GM18951 (cell line): ENCODE data around the gene ULBP2.
"Not testable (repeated sequence)": the region's sequence is repeated elsewhere in the genome, so short reads cannot be mapped to it uniquely, and the experiment has no call there.

Experiments used
- POLR2A ChIP-seq: IDR thresholded peaks from 4 replicates; pipeline ENCODE4 v1.6.1; 2011; ENCODE audit warnings: mild to moderate bottlenecking; ENCODE audit not compliant: insufficient read length, insufficient read depth; ENCODE audit errors: extremely low read depth
- in situ Hi-C: fragments of 300-500 bp; cut with MboI; formaldehyde crosslinking; loops from one replicate; pipeline ENCODE4 v1.12.0; 2022; ENCODE audit warnings: low sequenced_read_pairs, mixed read lengths, inconsistent platforms; ENCODE audit not compliant: unreplicated experiment

ULBP2 gene

DNA sequence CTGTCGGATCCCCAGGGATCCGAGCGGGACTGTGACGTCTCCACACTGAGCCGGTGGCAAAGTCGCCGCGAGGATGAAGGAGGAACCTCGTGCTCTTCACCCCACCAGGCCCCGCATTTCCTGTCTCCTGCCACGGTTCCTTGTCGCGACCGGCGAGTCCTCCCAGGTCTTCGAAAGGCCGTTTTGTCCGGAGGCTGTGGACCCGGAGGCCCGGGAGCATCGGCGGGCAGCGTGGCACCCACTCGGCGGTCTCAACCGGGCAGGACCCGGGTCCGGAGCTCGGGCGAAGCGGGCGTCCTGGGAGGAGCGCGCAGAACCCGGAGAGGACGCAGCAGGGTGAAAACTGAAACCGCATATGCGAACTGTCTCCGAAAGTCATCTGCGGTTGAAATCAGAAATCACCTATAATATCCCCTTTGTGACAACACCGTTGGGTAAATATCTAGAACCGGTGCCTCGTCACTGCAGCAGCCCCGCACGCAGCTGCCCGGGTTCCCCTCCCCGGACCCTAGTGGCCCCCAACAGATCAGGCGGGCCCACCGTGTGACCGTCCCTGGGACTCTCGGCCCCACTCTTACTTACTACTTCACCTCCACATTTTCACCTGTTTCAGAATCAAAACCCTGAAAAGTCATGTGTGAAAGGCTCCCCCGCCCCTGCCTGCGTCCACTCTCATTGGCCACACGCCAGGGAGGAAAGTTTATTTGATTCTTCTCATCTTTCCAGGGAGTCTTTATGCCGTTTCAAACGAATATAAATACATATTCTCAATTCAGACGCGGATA, 3.1 kb upstream of the ULBP2 start:
- no peak for TF ChIP-seq POLR2A
- in situ Hi-C loops, result loop anchor here (5.0 kb wide), 1 partner anchor 79 kb away; no protein-coding TSS in a partner anchor

- no peak for TF ChIP-seq POLR2A
- in situ Hi-C loops, result loop anchor here (5.0 kb wide), 1 partner anchor 78 kb away; no protein-coding TSS in a partner anchor
These were observed 2.5 kb upstream of the ULBP2 start for GRCh38 chr6:149939356-149939648.

DNA sequence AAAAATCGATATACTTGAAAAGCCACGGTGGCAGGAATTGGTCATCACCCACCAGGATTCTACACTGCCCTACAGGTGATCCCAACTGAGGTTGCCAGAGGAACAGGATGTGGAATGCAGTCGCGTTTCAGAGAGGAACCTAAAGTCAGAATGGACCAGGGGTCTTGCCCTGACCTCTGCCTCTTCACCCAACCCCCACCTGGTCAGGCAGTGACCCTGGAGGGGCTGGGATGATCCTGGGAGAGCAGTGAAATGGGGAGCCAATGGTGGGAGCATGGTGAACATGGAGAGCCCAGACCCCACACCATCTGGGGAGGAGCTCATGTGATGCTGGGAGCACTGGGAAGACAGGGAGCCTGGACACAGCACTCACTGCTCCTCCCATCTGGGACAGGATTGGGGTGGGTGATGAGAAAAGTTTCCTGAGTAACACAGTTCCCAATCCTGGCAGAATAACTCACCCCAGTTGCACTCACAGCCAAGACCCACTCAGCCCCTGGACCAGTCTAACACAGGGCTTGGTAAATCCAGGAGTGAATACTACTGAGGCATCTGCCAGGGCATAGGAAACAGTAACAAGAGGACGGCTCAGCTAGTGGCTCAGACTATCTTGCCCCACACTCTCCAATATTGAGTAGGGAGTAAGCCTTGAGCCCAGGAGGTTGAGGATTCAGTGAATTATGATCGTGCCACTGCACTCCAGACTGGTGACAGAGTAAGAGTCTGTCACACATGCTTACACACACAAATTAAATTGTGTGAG, 1.7 kb upstream of the ULBP2 start:
- in situ Hi-C loops, result loop anchor here (5.0 kb wide), 1 partner anchor 77 kb away; no protein-coding TSS in a partner anchor
- no peak for TF ChIP-seq POLR2A

DNA sequence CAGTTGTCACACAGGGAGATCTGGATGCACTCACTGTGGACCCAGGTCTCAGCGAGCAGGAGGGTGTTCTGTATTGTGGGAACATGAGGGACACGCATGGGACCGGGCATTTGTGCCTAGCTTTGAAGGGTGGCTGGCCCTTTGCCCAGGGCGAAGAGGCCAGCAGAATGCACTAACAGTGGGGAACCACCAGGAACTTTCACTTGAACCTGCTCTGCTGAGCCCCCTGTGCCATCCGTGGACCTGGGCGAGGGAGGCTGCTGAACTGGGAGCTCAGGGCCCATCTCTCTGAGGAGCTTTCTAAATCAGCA, 1.2 kb upstream of the ULBP2 start:
- in situ Hi-C loops, result no loop called here
- no peak for TF ChIP-seq POLR2A

DNA sequence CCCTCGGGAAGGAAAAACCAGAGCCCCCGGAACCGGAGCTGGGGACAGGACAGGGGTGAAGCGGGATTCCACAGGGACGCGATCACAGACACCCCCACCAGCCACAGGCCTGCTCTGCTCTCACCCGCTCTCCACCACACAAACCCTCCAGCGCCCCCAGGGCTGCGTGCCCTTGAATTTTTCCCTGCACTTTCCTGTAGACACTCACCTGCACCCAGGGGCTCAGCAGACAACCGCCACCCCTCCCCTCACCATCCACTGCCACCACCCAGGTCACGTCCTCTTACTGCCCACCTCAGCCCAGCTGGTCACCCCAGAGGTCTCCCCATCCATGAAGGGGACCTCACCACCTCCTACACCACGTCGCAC, 631 bp downstream of the ULBP2 start:
- in situ Hi-C loops, result no loop called here
- TF ChIP-seq POLR2A, result no peak

DNA sequence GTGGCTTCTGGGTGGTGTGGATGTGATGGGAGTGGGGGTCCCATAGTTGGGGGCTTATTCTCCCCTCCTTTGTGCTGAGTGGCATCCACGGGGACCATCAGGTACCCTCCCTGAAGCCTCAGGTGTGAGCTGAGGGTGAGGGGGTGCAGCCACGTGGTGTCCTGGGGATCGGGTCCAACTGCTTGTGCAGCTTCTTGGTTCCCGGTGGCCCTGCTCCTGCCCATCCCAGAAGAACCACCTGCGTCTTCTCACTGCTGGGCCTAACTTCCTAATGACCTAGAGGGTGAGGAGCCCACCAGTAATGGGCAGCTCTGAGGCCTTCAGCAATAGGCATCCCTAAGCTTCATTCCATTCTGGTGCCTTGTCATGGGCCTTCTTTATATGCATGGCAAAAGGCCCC, 1.5 kb downstream of the ULBP2 start:
- in situ Hi-C loops, result not testable (repeated sequence)

GRCh38 chr6:149945276-149945675, 3.5 kb downstream of the ULBP2 start:
- in situ Hi-C loops, result not testable (repeated sequence)

GRCh38 chr6:149946631-149947030, 4.8 kb downstream of the ULBP2 start:
- in situ Hi-C loops, result not testable (repeated sequence)

DNA sequence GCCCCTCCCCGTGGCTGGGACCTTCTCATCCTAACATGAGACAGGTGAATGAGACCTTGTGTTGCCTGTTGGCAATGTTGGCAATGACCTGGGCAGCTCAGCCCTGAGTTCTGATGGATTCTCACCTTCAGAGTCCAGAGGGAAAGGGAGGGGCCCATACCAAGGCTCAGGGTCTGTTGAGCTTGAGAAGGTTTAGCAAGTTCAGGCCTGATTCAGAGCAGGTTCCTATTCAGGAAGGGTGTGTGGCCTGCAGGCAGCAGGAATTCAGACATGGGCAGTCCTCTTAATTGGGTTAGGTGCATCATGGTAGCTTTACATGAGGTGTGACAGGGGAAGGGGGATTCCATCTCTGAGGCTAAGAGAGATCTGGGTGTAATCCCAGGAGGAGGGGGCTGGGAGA, 5.7 kb downstream of the ULBP2 start:
- in situ Hi-C loops, result not testable (repeated sequence)

GRCh38 chr6:149948011-149948410, 6.2 kb downstream of the ULBP2 start:
- in situ Hi-C loops, result no loop called here
- no peak for TF ChIP-seq POLR2A

GRCh38 chr6:149948616-149949015, 6.8 kb downstream of the ULBP2 start:
- in situ Hi-C loops, result no loop called here
- TF ChIP-seq POLR2A, result no peak

DNA sequence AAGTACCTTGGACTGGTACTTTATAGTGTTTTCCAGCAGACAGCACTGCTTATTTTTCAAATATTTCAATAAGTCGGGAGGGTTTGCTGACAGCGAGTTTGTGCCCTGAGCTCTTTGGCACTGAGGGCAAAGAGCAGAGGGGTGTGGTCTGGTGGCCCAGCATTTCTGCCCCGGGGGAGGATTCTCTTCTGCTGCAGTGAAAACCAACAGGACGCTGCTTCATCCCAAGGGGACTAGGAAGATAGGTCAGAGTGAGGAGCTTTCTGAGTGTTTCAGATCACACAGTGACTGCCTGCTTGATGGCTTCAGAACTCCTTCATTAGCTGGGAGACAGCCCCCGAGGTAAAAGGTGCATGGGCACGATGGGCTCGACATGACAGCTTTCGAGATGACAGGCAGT, 8.6 kb downstream of the ULBP2 start:
- in situ Hi-C loops, result no loop called here
- TF ChIP-seq POLR2A, result no peak

GRCh38 chr6:149951096-149951495, 9.3 kb downstream of the ULBP2 start:
- in situ Hi-C loops, result no loop called here
- no peak for TF ChIP-seq POLR2A

DNA sequence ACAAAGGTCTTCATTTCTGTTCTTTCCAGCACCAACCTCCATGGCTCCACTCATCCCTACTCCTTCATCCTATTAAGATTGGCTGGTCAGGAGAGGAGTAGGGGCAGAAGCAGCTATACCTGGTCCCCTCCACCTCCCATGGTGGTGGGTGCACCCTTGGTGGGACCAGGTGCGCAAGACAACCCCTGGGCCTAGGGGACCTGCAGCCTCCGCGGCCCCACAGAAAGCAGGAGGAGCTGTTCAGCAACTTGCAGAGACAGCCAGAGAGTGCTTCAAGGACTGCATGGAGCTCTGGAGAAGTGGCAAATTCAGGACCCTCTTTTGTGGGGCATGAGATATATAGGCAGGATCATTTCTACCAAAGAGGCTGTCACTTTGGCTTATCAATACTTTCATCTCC, 9.8 kb downstream of the ULBP2 start:
- no peak for TF ChIP-seq POLR2A
- in situ Hi-C loops, result no loop called here

DNA sequence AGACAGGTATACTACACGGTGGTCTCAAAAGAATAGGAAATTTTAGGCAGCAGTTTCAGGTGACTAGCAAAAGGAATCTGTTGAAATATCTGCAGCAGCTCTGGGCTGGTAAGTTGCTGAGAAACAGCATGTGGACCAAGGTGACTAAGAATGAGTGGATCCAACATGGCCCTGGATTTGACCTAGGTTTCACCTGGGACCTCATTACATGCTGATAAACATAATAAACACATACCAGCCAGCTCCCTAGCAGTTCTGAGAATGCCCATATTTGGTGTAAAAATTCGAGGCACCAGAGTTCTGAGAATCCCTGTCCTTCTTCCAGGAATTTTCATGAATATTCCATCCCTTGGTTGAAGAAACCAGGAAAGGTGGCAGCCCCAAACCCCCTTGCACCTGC, 11.6 kb downstream of the ULBP2 start:
- in situ Hi-C loops, result not testable (repeated sequence)

DNA sequence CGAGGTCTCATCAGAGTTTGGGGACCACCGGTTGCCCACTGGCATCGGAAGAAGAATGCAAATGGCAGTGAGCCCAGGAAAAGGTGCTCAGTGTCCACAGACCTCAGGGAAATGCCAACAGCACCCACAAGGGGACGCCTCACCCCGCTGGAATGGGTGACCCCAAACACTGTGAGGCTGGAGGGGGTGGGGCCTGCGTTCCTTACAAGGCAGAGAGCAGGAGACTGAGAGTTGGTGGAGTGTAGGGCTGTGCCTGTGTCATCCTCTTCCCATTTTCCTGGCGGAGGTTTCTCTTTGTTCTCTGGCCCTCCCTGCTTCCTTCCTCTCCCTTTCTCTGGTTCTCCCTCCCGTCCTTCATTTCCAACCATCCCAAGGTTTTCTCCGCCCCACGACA, 12.1 kb downstream of the ULBP2 start:
- in situ Hi-C loops, result not testable (repeated sequence)

DNA sequence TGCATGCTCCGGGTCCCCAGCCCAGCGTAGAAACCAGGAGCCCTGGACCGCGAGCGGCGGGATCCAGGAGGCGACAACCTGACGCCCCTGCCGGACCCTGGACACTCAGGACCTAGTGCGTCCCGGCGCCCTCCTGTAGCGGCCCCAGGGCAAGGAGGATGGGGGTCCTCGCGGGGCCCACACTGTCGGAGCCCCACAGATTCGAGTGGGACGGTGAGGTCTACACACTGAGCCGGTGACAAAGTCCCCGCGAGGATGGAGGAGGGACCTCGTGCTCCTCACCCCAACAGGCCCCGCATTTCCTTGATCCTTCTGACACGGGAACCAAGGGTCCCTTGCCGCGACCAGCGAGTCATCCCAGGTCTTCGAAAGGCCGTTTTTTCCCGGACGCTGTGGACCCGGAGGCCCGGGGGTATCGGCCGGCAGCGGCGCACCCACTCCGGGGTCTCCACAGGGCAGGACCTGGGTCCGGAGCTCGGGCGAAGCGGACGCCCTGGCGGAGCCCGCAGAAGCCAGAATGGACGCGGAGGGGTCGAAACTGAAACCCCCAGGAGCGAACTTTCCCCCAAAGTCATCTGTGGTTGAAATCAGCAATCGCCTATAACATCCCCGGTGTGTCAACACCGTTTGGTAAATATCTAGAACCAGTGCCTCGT, 12.6 kb downstream of the ULBP2 start:
- in situ Hi-C loops, result not testable (repeated sequence)

GRCh38 chr6:149954984-149955653, 13.3 kb downstream of the ULBP2 start:
- in situ Hi-C loops, result not testable (repeated sequence)

DNA sequence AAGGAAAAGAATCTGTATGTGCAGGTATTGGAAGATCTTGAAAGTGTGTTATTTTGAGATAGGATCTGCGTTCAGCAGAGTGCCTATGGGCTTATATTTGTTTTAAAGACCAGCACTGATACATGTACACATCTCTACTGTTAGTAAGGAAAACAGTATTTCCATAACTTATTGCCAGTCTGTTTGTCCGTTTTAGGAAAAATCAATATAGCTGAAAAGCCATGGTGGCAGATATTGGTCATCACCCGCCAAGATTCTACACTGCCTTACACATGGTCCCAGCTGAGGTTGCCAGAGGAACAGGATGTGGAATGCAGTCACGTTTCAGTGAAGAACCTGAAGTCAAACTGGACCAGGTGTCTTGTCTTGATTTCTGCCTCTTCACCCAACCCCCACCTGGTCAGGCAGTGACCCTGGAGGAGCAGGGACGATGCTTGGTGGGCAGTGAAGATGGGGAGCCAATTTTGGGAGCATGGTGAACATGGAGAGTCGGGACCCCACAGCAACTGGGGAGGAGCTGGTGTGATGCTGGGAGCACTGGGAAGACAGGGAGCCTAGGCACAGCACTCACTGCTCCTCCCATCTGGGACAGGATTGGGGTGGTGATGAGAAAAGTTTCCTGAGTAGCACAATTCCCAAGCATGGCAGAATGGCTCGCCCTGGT, 14.0 kb downstream of the ULBP2 start:
- in situ Hi-C loops, result not testable (repeated sequence)

- in situ Hi-C loops, result not testable (repeated sequence)
These were observed 16.3 kb downstream of the ULBP2 start for GRCh38 chr6:149958124-149958523.
